MCF 10A (cell line): ENCODE data around the gene PIGZ. TPM values are rescaled to one million over a fixed set of nuclear protein-coding genes. Genes with fewer than 3 reads are reported as not detected.

Experiments used
- BruUV-seq: library from RNA; stranded (reverse); fragments of 400-500 nt; replicated peaks from 2 replicates; lab custom pipeline; 2021; lab: Mats Ljungman, UMichigan
- CTCF ChIA-PET: fragments of 300-600 bp; sonication (Branson Sonifier 250); formaldehyde crosslinking; extraction: SDS; loops from one replicate; lab custom pipeline; 2021; ENCODE audit warnings: antibody characterized with exemption, inconsistent platforms; lab: Yijun Ruan, JAX
- POLR2A ChIA-PET: fragments of 300-600, 350-650 bp; sonication (Branson Sonifier 250); formaldehyde crosslinking; extraction: SDS; loops from one replicate; lab custom pipeline; 2020; ENCODE audit warnings: antibody characterized with exemption, inconsistent platforms; lab: Yijun Ruan, JAX
- DNase-seq: peaks from one replicate; pipeline ENCODE4 v3.0.0-alpha.2; 2018; ENCODE audit not compliant: unreplicated experiment
- H3K27ac Mint-ChIP-seq: one replicate; pipeline ENCODE4 v1.8.0; 2022; ENCODE audit warnings: mild to moderate bottlenecking, low read depth, mixed read lengths; ENCODE audit not compliant: unreplicated experiment
- H3K27me3 Mint-ChIP-seq: one replicate; pipeline ENCODE4 v1.8.0; 2022; ENCODE audit warnings: mixed read lengths; ENCODE audit not compliant: insufficient read depth, unreplicated experiment
- H3K36me3 Mint-ChIP-seq: one replicate; pipeline ENCODE4 v1.8.0; 2022; ENCODE audit warnings: mild to moderate bottlenecking, moderate library complexity, mixed read lengths; ENCODE audit not compliant: insufficient read depth, unreplicated experiment
- H3K4me1 Mint-ChIP-seq: one replicate; pipeline ENCODE4 v1.8.0; 2022; ENCODE audit warnings: mixed read lengths; ENCODE audit not compliant: insufficient read depth, unreplicated experiment
- H3K4me3 Mint-ChIP-seq: one replicate; pipeline ENCODE4 v1.8.0; 2022; ENCODE audit warnings: mild to moderate bottlenecking, moderate library complexity, mixed read lengths; ENCODE audit not compliant: unreplicated experiment
- H3K9me3 Mint-ChIP-seq: one replicate; pipeline ENCODE4 v1.8.0; 2022; ENCODE audit warnings: mixed read lengths; ENCODE audit not compliant: unreplicated experiment
- intact Hi-C: fragments of 100-400 bp; cut with micrococcal nuclease; formaldehyde crosslinking; loops from 2 replicates; pipeline ENCODE4 v1.14.1; 2022
- total RNA-seq: library from RNA; stranded (reverse); gene quantifications from 2 replicates; pipeline ENCODE4 v1.2.3, GENCODE V29; 2022
- TF ChIP-seq, protein P1 (sequence below): fragments of 200-600 bp; IDR thresholded peaks from one replicate; pipeline ENCODE4 v1.8.0; 2022; ENCODE audit warnings: antibody characterized with exemption, mild to moderate bottlenecking; ENCODE audit not compliant: unreplicated experiment

PIGZ gene
- total RNA-seq, 1 experiment from 2014 or later, result 5.2 TPM

DNA sequence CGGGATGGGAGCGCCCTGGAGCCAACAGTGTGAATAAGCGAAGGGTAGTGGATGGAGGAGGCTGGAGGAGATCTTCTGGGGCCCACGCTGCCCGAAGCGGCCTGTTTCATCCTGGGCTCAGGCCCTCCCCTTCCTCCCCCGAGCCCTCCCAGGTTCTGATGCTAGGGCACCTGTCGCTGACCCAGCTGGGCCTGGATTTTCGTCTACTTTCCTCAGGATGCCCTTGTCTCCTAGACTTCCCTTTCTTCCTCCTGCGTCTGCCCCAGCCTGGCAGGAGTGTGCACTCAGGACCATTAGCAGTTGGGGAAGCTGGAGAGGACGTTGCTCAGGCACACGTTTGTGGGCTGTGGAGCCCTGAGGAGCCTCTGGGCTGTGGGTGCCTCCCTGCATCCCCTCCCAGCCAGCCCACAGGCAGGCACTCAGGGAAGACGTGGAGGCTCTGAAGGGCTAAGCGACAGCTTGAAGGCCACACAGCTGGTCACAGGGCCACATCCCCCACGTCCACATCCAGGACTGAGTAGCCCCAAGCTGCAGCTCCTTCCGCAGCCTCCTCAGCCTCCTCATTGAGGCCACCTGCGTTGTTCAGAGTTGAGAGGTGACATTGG is 23.9 kb upstream of the PIGZ start:
- intact Hi-C loops, result no loop called here
- no TSS peak for BruUV-seq
- Mint-ChIP-seq H3K27ac (no peak overlapping the region), H3K4me3 (no peak overlapping the region), H3K36me3 (no peaks in the 10 kb centered on the region), H3K9me3 (no peaks in the 10 kb centered on the region), H3K4me1 (peaks cover 6% of the 10 kb centered on the region), H3K27me3 (no peaks in the 10 kb centered on the region)
- TF ChIP-seq, protein P1, sequence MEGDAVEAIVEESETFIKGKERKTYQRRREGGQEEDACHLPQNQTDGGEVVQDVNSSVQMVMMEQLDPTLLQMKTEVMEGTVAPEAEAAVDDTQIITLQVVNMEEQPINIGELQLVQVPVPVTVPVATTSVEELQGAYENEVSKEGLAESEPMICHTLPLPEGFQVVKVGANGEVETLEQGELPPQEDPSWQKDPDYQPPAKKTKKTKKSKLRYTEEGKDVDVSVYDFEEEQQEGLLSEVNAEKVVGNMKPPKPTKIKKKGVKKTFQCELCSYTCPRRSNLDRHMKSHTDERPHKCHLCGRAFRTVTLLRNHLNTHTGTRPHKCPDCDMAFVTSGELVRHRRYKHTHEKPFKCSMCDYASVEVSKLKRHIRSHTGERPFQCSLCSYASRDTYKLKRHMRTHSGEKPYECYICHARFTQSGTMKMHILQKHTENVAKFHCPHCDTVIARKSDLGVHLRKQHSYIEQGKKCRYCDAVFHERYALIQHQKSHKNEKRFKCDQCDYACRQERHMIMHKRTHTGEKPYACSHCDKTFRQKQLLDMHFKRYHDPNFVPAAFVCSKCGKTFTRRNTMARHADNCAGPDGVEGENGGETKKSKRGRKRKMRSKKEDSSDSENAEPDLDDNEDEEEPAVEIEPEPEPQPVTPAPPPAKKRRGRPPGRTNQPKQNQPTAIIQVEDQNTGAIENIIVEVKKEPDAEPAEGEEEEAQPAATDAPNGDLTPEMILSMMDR, result no peak
- ChIA-PET POLR2A (no interaction called here), CTCF (interaction anchor here (0.8 to 2.2 kb wide), 3 partner anchors 9 to 21 kb away, joined by 3 to 11 read pairs (median 4); no protein-coding TSS in a partner anchor)
- DNase-seq, result no peak

DNA sequence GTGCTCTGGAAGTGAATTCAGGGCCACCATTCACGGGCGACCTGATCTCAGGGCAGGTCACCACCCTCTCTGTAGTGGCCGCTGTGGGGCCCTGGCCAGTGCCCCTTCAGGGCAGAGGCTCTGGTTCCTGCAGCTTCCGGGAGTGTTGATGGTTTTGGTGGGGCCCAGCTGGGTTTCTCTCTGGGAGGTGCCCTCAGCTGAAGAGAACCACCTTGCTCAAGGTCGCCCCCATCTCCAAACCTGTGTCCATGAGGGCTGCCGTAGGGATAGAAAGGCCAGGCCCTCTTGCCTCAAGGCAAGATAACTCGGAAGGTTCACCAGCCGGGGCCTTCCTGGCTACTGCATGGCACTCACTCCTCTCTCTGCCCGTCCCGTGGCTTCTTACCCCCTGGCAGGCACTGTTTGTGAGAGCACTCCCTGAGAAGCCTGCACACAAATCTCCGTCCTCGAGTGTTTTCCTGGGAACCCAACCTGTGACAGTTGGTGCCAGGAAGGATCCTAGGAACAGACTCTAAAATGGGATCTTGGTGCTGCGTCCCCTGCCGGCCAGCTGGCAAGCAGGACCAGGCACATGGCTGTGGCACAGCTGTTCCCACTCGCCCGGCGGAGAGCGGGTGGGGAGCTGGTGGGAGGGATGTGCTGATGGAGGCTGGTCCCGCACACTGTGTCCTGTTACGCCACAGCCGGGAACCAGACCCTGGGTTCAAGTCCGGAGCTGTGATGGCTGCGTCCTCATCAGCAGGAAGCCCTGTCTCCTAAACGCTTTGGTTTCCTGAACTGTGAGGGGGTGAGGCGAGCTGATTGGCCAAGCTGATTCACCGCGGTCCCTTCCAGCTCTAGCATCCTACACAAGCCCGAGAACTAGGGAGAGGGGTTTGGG is 23.2 kb upstream of the PIGZ start:
- Mint-ChIP-seq H3K4me3 (no peak overlapping the region), H3K9me3 (no peaks in the 10 kb centered on the region), H3K4me1 (peaks cover 3% of the 10 kb centered on the region), H3K27me3 (no peaks in the 10 kb centered on the region), H3K36me3 (no peaks in the 10 kb centered on the region), H3K27ac (no peak overlapping the region)
- BruUV-seq, result no TSS peak
- ChIA-PET POLR2A (no interaction called here), CTCF (interaction anchor here (1.7 to 2.2 kb wide), 2 partner anchors 11 to 21 kb away, joined by 6 to 11 read pairs; no protein-coding TSS in a partner anchor)
- TF ChIP-seq, protein P1, result no peak
- intact Hi-C loops, result no loop called here
- no peak for DNase-seq

DNA sequence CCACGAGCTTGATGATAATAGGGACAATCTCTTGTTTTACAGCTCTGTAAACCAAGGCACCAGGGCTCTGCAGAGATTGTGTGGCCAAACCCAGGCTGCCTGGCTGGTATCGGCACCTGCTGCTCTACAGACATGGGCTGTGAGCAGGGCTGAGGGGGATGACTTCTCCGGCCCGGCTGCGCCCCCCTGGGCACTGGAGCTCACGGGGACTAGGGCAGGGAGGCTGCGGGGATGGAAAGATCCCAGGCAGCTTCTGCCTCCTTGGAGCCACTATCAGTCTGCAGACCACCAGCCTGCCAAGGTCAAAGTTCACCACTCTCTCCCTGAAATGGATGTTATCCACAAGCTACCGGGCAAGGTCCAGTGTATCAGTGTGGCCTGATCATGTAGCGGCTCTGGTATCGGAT is 22.0 kb upstream of the PIGZ start:
- DNase-seq, result no peak
- H3K4me3 Mint-ChIP-seq, result no peak overlapping the region
- TF ChIP-seq, protein P1, result no peak
- no peaks in the 10 kb centered on the region for H3K9me3 Mint-ChIP-seq
- CTCF ChIA-PET, result interaction anchor here (0.7 to 1.7 kb wide), 3 partner anchors 12 to 402 kb away, joined by 3 to 6 read pairs (median 3); no protein-coding TSS in a partner anchor
- no peaks in the 10 kb centered on the region for H3K4me1 Mint-ChIP-seq
- intact Hi-C loops, result no loop called here
- no peaks in the 10 kb centered on the region for H3K27me3 Mint-ChIP-seq
- POLR2A ChIA-PET, result interaction anchor here (1.1 kb wide), 1 partner anchor 13 kb away, joined by 3 read pairs; no protein-coding TSS in a partner anchor
- no peaks in the 10 kb centered on the region for H3K36me3 Mint-ChIP-seq
- no TSS peak for BruUV-seq
- H3K27ac Mint-ChIP-seq, result no peak overlapping the region

DNA sequence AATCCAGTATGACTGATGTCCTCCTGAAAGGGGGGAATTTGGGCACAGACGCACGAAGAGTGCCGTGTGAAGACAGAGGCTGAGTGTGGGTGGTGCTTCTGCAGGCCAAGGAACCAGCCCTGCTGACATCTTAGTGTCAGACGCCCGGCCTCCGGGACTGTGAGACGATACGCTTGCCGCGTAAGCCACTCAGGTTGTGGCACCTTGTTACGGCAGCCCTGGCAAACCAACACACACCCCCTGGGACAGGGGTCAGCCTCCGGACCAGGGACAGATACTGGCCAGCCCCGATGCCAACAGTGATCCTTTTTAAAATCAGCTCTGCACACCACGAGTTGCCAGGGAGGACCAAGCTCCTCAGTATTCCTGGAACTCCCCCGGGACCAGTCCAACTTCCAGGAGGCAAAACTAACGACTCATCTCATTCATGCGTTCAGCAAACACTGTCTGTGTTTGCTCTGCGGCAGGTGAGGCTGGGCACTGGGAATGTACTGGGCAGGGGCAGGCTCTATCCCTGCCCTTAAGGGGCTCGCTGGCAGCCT is 21.2 kb upstream of the PIGZ start:
- Mint-ChIP-seq H3K4me3 (no peak overlapping the region), H3K4me1 (no peaks in the 10 kb centered on the region), H3K36me3 (no peaks in the 10 kb centered on the region), H3K27me3 (peaks cover 7% of the 10 kb centered on the region), H3K27ac (no peak overlapping the region), H3K9me3 (no peaks in the 10 kb centered on the region)
- intact Hi-C loops, result no loop called here
- ChIA-PET CTCF (interaction anchor here (0.7 to 1.7 kb wide), 2 partner anchors 19 to 402 kb away, joined by 3 to 6 read pairs; no protein-coding TSS in a partner anchor), POLR2A (interaction anchor here (1.1 kb wide), 1 partner anchor 13 kb away, joined by 3 read pairs; no protein-coding TSS in a partner anchor)
- BruUV-seq, result no TSS peak
- TF ChIP-seq, protein P1, result no peak
- no peak for DNase-seq
